NCI-H82 treated with DMSO at 0.1 percent for 48 hours (cell line): ENCODE measurements around the gene SERINC5.
"Not testable (repeated sequence)": the region's sequence is repeated elsewhere in the genome, so short reads cannot be mapped to it uniquely, and the experiment has no call there.

ENCODE experiments used
- DNase-seq: peaks from one replicate; lab custom pipeline; 2025; ENCODE audit not compliant: unreplicated experiment; lab: John Stamatoyannopoulos, UW

The SERINC5 gene

GRCh38 chr5:80229902-80230255 lies 26.0 kb downstream of the SERINC5 start:
- DNase-seq: no peak

DNA sequence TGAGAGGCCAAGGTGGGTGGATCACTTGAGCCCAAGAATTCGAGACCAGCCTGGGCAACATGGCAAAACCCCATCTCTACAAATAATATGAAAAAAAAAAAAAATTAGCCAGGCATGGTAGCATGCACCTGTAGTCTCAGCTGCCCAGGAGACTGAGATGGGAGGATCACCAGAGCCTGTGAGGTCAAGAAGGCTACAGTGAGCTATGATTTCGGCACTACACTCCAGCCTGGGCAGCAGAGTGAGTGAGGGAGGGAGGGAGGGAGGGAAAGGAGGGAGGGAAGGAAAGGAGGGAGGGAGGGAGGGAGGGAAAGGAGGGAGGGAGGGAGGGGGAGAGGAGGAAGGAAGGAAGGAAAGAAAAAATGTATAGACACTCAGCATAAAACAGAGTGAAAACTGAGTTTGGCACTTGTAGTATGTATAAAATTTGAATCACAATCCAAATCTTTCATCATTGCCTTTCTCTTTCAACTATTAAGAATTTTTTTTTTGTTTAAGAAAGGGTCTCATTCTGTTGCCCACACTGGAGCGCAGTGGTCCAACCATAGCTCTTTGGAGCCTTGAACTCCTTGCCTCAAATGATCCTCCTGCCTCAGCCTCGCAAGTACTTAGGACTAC lies 27.8 kb downstream of the SERINC5 start:
- no peak for DNase-seq

- no peak for DNase-seq
Observed at GRCh38 chr5:80225934-80226326, 29.9 kb downstream of the SERINC5 start.

DNA sequence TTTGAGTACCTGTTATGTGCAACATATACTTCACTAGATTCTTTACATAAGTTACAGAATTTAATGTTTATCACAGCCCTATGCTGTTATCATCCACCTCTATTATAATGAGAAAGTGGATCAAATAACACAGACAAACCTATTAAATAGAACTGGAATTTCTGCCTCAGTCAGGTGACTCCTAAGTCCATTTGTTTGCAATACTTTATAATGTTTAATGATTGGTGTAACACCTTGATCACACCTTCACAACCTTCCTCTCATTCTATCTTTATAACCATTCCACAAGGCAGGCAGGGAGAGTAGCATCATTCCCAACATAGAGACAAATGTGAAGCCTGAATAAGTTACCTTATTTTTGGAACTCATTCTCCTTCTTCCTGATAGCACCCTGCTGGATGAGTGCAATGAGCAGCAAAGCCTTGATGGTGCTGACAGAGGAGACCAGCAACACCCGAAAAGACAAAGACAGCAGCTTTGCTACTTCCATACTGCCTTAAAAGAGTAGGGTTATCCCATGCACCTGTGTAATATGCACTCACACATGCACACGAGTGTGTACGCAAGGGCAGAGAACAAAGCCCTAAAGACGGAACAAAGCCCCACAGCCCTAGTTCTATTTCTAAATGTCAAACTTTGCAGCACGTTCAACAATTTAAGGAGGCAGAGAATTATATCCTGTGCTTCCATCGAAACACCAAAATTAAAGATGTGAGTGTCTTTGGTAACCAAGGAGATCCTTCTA lies 30.5 kb downstream of the SERINC5 start:
- DNase-seq: no peak

DNA sequence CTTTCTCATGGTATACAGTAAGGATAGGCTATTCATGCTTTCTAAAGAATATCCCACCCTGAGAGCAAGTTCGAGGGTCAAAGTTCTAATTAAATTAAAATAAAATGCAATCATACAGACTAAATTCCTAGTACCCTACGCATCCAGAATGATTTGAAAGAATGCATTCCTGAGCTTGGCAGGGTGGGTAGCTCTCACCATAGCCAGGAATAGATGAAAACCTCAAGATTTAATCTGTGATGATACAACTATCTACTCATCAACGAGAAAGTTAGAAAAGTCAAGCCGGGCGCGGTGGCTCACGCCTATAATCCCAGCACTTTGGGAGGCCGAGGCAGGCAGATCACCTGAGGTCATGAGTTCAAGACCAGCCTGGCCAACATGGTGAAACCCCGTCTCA lies 32.3 kb downstream of the SERINC5 start:
- no peak for DNase-seq

DNA sequence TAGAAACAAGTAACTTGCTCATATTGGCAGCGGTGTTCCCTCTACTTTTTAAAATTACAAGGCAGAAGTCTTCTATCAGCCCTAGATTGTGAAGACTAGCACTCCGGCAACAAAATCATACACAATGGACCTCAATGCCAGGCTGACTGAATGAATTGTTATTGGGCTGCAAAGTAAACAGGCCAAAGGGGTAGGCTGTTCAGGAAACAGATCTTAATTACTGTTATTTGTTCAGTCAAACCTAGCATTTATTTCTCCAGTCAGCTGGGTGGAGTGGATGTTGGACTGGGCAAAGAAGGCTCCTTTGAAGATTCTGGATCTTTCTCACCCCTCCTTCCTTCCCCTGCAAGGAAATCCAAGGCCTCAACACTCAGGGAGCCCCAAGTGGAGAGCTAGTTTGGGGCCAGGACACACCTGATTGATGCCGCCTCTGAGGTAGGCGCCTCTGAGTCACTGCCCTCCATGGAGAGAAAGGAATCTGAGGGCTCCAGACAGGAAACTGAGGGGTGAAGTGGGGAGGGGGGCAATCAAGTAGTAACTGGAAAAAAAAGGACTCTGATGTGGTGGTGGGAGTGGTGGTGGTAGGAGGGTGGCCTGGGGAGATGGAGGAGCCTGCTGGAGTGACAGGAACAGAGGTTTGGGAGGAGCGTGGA lies 35.5 kb downstream of the SERINC5 start:
- DNase-seq: no peak

GRCh38 chr5:80219391-80219790 lies 36.5 kb downstream of the SERINC5 start:
- no peak for DNase-seq

GRCh38 chr5:80217667-80218066 lies 38.2 kb downstream of the SERINC5 start:
- no peak for DNase-seq

- DNase-seq: no peak
Observed at GRCh38 chr5:80216753-80217596, 38.9 kb downstream of the SERINC5 start.

DNA sequence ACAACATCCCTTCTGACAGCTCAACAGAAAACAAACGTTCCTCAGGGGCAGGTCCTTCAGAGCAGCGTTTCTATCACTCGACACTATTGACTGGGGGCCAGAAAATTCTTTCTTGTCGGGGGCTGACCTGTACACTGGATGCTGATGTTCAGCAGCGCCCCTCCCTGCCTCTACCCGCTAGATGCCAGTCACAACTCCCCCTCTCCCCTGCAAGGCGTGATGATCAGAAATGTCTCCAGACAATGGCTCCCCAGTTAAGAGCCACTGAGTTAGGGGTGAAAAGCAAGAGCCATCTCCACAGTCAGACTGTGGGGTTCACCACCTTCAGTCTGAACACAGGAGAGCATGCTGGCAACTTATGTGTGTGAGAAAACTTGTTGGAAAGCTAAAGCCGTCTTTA lies 39.8 kb downstream of the SERINC5 start:
- no peak for DNase-seq

DNA sequence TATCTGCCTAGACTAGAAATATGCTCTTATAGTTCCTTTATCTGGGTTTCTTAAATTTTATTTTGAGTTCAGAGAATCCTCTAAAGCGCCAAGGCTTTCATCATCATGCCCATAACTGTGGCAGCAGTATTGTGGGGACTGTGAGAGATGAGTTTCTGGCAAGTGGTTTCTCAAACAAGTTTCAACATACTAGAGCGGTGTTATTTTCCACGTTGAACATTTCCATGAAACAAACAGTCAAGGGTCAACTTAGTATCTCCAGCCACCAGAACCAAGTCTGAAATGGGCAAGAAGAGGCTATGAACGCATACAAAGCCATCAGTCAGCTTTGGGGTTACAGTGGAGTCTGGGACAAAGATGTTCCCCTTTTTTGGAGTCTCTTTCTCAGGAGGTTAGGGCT lies 40.3 kb downstream of the SERINC5 start:
- no peak for DNase-seq

DNA sequence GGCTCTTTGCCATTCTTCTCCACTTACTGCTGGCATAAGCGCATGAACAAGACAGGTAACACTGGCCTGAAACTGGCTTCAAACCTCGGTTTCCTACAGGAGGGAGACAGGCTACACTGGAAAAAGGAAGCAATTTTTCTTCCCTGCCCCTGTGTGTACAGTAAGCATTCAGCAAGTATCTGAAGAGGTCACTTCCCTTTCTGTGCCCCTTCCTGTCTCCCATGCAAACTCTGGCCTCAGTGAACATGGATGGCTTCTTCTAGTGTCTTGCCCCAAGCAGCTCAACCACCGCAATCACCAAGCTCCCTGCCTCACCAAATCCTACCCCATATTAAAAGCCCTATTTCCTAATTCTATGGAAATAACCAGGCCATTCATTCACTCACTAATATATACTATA lies 42.4 kb downstream of the SERINC5 start:
- no peak for DNase-seq

DNA sequence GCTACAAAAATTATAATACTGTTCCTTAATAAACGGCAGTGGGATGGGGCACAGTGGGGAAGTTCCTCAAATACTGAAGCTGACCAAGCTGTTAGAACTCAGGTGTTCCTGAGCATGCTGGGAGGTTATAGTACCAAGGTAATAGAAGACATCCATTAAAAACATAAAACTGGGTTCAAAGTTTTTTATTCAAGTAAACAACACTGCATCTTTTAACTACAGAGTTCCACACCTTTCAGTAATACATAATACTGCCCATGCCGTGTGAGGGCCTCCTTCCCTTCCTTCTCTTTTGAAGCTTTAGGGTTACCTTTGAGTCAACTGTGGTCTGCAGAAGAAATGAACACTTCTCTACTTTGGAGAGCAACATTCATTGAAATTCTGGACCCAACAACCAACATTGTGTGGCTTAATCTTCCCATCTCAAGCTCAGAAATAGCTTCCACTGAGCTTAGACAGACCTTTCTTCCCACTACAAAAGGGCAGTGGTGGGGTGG lies 43.6 kb downstream of the SERINC5 start:
- no peak for DNase-seq

DNA sequence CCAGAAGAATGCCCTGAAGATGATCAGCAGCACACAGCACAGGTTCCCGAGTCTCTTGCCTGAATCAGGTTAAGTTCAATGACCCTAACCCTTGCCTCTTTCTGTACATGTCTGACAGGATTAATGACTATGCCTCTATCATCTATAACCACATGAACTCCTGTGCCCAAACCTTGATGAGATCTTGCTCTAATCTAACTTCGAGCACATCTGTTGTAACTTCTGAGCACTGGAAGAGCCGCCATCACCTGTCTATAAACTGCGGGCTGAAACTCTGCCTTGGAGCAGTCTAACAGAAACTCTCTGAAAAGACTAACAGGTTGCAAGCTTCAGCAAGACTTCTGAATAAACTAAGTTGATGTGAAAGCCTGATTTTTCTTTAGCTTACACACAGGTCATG lies 44.5 kb downstream of the SERINC5 start:
- no peak for DNase-seq

- no peak for DNase-seq
Observed at GRCh38 chr5:80210014-80210413, 45.8 kb downstream of the SERINC5 start.

DNA sequence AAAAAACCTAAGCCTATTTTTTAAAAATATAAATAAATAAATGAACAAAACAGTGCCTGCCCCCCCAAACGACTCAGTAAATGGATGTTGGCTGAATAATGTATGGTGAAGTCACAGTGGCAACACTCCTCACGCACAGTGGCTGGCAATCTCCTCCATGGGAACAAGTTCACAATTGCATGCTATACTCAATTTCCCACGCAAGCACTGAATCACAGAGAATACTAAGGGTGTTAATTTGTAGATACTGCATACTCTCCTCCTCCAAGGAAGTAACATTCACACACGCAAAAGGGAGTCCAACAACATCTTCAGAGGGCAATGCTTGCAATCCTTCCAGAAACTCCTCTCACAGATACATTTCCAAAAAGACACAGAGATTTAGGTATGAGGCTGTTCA lies 47.5 kb downstream of the SERINC5 start:
- DNase-seq: no peak

- no peak for DNase-seq
Observed at GRCh38 chr5:80207832-80208231, 48.0 kb downstream of the SERINC5 start.

- DNase-seq: no peak
Observed at GRCh38 chr5:80206282-80206681, 49.6 kb downstream of the SERINC5 start.

- DNase-seq: no peak
Observed at GRCh38 chr5:80205846-80206245, 50.0 kb downstream of the SERINC5 start.

DNA sequence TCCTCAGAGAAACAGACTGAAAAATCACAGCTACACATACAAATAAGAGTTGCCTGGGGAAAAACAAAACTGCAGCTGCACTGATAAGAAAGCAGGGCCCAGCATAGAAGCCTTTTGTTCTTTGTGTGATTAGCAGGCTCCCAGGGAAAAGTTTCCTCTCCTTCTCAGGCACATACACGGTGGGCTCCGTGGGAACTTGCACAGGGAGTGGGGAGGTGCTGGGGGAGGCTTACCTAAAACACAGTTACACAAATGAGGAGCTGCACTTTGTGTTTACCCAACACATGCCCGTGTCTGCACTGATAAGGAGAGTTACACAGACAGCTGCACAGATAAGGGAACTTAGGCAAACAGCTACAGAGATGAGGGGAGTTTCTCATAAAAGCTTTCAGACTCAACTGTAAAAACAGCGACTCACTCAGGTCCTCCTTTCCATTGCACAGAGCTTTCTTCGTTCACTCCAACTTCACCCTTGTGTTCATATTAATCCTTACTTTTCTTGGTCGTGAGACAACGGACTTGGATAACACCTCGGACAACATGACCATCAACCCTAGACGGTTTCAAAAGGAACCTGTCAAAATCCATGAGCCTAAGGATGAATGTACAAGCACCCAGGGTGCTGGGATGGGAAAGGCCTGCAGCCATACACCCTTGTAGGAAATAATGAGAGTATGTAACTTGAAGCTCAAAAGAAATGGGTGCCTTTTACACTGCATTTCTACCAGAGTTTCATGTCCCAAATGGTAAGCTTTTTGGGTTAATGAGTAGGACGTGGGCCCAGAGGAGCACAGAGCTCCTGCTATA lies 50.8 kb downstream of the SERINC5 start:
- DNase-seq: no peak

- not testable (repeated sequence) for DNase-seq
Observed at GRCh38 chr5:80201763-80202162, 54.1 kb downstream of the SERINC5 start.
